ENCODE measurements around the gene SLC35A5. TPM values are rescaled to one million over a fixed set of nuclear protein-coding genes. Genes with fewer than 3 reads are reported as not detected.

SLC35A5 gene
- total and polyA plus RNA-seq, 2 of the 4 experiments (the other 2 are of a cell fraction): 19.5 to 25.6 TPM

DNA sequence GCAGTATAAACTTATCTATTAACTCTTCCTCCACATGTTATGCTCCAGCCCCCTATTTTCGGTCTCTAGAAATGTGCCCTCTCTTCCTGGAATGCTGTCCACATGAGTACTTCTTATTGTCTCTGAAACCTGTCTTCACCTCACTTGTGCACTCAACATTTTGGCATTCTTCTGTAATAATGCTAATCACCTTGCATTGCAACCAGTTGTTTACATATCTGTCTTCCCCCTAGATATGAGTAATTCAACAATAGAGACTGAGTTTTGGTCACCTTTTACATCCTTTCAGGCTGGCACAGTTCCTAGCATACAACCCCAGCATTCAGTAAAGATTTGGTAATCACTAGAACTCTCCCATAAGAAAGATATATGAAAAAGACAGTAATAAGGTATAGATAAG is 61.9 kb downstream of the SLC35A5 start:
- ChIA-PET CTCF (interaction anchor here (0.7 to 1.0 kb wide), 2 partner anchors 12 to 46 kb away, joined by 3 to 5 read pairs; no protein-coding TSS in a partner anchor), POLR2A (ENCODE audit: unreplicated experiment) (no interaction called here)
- Histone ChIP-seq H3K4ac (ENCODE audit: low read depth, low read length) (no peak overlapping the region), H2BK20ac (ENCODE audit: low read depth, low read length) (no peak overlapping the region), H2AK5ac (ENCODE audit: low read depth, low read length) (no peak overlapping the region), H3K9ac (ENCODE audit: low read depth, low read length) (no peak overlapping the region), H2AK9ac (replicated peaks; ENCODE audit: low read depth, low read length, poor library complexity) (no peak overlapping the region), H3K27me3 (ENCODE audit: control insufficient read depth, insufficient read depth, low read length) (no peaks in the 10 kb centered on the region), H3K27ac (ENCODE audit: insufficient read depth, low read length) (no peak overlapping the region), H4K20me1 (ENCODE audit: insufficient read depth, low read length) (no peaks in the 10 kb centered on the region), H4K8ac (ENCODE audit: low read depth in 2 of 2, low read length in 2 of 2) (no peak overlapping the region), H3K18ac (ENCODE audit: low read depth, low read length) (no peak overlapping the region), H2BK5ac (ENCODE audit: low read depth, low read length, poor library complexity, severe bottlenecking) (no peak overlapping the region), H4K5ac (ENCODE audit: low read depth, low read length) (no peak overlapping the region), H3K4me2 (ENCODE audit: low read depth, low read length) (no peak overlapping the region), H3K14ac (replicated peaks; ENCODE audit: low read depth, low read length) (no peak overlapping the region), H3K9me3 (ENCODE audit: control insufficient read depth, insufficient read depth, low read length) (no peaks in the 10 kb centered on the region), H2AFZ (replicated peaks; ENCODE audit: low read length, poor library complexity) (no peak overlapping the region), H3K36me3 (ENCODE audit: control insufficient read depth, insufficient read depth, low read length) (peaks cover 22% of the 10 kb centered on the region), H4K91ac (ENCODE audit: insufficient read depth, low read depth, low read length) (no peak overlapping the region), H3K56ac (ENCODE audit: extremely low read depth, insufficient read depth, low read length) (no peak overlapping the region), H3K79me1 (ENCODE audit: low read depth in 1 of 2, low read length in 2 of 2) (peaks cover 12 to 17% of the 10 kb centered on the region in 2 experiments; a peak in 2 of 4 replicates), H3K23ac (ENCODE audit: low read depth, low read length) (no peak overlapping the region), H2BK15ac (ENCODE audit: low read depth, low read length) (no peak overlapping the region), H3K9me1 (ENCODE audit: insufficient read depth, low read length) (0 out of 2 replicates have a peak, but pooled peaks cover 6% of the 10 kb centered on the region), H3K4me3 (ENCODE audit: insufficient read depth, low read depth, low read length) (no peak overlapping the region), H2BK120ac (ENCODE audit: low read depth, low read length) (no peak overlapping the region), H3K4me1 (ENCODE audit: control insufficient read depth, insufficient read depth, low read length) (no peaks in the 10 kb centered on the region)
- TF ChIP-seq RFX5 (IDR thresholded peaks at IDR 0.05; ENCODE audit: low read depth, low read length) (no peak), BHLHE40 (IDR thresholded peaks at IDR 0.05; ENCODE audit: low read depth, low read length) (no peak), NFE2L2 (IDR thresholded peaks at IDR 0.05; ENCODE audit: low read depth, low read length) (no peak), MXI1 (IDR thresholded peaks at IDR 0.05; ENCODE audit: borderline replicate concordance, low read depth, low read length) (no peak)
- TF ChIP-seq, protein P1, sequence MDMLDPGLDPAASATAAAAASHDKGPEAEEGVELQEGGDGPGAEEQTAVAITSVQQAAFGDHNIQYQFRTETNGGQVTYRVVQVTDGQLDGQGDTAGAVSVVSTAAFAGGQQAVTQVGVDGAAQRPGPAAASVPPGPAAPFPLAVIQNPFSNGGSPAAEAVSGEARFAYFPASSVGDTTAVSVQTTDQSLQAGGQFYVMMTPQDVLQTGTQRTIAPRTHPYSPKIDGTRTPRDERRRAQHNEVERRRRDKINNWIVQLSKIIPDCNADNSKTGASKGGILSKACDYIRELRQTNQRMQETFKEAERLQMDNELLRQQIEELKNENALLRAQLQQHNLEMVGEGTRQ (IDR thresholded peaks at IDR 0.05; ENCODE audit: low read depth, low read length): no peak
- TF ChIP-seq, protein P2, sequence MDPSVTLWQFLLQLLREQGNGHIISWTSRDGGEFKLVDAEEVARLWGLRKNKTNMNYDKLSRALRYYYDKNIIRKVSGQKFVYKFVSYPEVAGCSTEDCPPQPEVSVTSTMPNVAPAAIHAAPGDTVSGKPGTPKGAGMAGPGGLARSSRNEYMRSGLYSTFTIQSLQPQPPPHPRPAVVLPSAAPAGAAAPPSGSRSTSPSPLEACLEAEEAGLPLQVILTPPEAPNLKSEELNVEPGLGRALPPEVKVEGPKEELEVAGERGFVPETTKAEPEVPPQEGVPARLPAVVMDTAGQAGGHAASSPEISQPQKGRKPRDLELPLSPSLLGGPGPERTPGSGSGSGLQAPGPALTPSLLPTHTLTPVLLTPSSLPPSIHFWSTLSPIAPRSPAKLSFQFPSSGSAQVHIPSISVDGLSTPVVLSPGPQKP (IDR thresholded peaks at IDR 0.05; ENCODE audit: borderline replicate concordance, low read depth, low read length): no peak
- BruUV-seq (replicated peaks): no TSS peak
- WGBS, 2 experiments (ENCODE audit: extremely low coverage in 2 of 2, insufficient read length in 1 of 2): 100% methylated on average over 1 of the region's 1 CpG; no CpG with 5 or more reads in 1 of the 2 experiments
- DNase-seq (no peak), ATAC-seq (ENCODE audit: low read depth) (no peak)
- intact Hi-C loops (cut with micrococcal nuclease): no loop called here
- dilution Hi-C loops (cut with HindIII; ENCODE audit: low sequenced_read_pairs, unreplicated experiment): no loop called here
- in situ Hi-C loops (cut with MboI; ENCODE audit: low sequenced_read_pairs): no loop called here

Data from IMR-90 (cell line).